HG03378 (cell line): Measurements from ENCODE around the gene SHH.
"Not testable (repeated sequence)": the region's sequence is repeated elsewhere in the genome, so short reads cannot be mapped to it uniquely, and the experiment has no call there.

Experiments
- ATAC-seq: cut with Tn5 transposase; IDR thresholded peaks from one replicate; pipeline ENCODE4 v1.9.1; 2021; ENCODE audit warnings: mild to moderate bottlenecking, moderate library complexity; ENCODE audit not compliant: unreplicated experiment

SHH gene

GRCh38 chr7:155843426-155844018 lies 31.3 kb upstream of the SHH start:
- no peak for ATAC-seq

- no peak for ATAC-seq
These were observed 30.4 kb upstream of the SHH start for GRCh38 chr7:155842496-155843265.

DNA sequence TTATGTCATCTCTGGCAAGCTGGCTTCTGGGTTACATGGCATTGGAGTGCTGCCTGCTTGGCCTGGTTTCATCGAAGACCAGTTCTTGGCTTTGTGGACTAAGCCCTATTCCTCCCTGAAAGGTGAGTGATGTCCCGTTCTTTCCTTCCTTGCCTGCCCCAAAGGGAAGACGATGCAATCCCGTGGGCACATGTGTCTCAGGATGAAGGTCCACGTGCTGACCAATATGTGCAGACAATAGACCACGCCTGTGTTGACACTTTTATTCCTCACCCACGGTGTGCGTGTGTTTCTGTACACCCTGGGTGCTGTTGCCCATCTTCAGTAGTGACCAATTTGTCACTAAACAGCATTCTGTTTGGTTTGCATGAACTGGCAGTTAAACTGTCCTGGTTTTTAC lies 28.6 kb upstream of the SHH start:
- ATAC-seq: no peak

DNA sequence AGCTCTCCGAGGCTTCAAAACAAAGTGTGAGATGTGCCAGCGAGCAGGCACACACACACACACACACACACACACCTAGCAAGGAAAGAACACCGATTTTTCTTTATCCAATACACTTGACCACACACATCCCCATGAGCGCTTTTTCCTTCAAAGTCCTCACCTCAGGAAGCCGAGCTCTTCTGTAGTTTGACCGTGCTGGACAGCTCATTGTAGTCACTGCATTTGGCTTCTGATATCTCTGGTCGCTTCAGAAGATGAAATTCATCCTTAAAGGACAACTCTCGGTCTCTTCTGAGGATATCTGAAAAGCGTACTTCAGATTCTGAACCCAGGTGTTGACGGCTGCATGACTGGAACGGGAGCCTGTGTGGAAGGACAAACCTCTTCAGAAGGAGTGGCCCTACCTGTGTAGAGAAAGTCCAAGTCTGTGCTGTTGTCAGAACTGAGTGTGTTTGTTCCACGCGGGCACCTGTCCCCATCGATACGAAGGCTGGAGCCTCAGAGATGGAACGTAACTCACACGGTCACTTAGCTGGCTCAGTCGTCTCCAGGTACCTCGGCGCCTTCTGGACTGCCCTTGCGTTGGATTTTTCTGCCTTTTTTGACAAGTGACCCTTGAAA lies 28.1 kb upstream of the SHH start:
- no peak for ATAC-seq

GRCh38 chr7:155839461-155839860 lies 27.2 kb upstream of the SHH start:
- ATAC-seq: no peak

GRCh38 chr7:155838312-155838711 lies 26.0 kb upstream of the SHH start:
- not testable (repeated sequence) for ATAC-seq

- no peak for ATAC-seq
These were observed 24.8 kb upstream of the SHH start for GRCh38 chr7:155837126-155837479.

DNA sequence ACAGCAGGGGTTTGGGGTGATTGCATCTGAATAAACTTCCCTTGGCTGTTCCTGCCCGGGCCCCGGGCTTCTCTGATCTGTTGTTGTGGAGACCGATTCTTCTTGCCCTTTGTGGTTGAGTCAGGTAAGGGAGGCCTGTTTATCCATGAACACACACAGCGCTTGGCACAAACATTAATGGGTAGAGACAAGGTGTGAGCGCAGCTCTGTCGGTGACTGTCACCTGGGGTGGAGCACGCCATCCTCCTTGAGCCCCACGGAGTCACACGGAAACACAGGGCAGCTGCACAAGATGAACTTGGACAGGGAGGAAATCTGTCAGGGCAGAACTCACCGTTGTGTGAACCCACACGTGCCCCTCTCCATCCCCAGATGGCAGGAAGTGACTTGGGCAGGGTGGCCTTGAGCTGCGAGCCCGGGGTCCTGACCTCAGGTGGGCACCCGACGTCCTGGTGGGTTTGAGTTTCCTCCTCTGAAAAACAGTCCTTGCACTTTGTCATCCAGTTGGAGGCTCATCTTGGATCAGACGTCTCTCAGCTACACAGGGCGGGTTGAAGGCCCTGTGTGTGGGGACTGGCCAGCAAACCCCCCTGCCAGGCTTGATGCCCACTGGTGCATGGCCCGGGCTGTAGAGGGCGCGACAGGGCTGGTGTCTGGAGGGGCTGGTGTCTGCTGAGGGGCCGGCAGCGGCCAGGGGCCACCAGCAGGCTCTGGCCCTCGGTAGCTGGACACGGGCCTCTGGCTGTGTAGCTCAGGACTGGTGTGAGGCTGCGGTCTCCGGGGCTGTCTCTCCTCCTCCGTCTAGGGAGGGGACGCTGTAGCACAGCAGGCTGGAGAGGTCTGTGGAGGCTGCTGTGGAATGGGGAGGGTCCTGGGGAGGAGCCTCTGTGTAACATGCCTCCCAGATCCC lies 24.2 kb upstream of the SHH start:
- ATAC-seq: no peak

DNA sequence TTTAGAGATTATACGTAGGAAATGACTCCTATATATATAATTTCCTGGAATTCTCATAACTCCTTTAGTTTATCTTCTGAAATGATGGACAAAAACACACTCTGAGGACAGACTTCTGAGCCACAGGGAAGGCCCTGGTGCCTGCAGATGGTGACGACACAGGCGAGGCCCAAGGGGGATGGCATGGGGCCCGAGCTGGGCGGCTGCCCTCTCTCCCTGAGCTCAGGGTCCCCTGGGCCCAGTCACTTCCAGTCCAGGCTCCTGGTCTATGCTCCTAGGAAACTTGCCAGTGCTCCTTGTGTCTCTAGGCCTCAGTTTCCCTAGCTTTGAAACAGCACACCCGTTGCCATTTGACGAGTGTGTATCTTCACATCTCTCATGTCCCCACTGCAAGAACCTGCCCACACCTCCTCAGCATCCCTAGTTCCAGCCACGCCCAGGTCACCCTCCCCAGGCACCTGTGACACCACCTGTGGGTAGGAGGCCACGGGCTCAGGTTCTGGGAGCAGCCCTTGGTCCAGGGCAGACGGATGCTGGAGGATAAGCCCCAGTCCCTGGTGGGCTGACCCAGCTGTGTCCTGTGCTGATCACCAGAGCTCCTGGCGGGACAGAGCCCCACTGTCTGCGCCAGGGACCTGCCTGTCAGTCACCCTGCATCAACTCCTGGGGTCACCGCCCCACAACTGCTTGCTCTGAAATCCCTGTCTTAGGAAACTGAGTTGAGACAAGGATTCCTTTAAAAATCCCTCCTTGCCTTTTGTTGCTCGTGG lies 23.4 kb upstream of the SHH start:
- ATAC-seq: no peak

GRCh38 chr7:155834486-155835048 lies 22.3 kb upstream of the SHH start:
- ATAC-seq: no peak

- ATAC-seq: no peak
These were observed 21.4 kb upstream of the SHH start for GRCh38 chr7:155833651-155834050.

DNA sequence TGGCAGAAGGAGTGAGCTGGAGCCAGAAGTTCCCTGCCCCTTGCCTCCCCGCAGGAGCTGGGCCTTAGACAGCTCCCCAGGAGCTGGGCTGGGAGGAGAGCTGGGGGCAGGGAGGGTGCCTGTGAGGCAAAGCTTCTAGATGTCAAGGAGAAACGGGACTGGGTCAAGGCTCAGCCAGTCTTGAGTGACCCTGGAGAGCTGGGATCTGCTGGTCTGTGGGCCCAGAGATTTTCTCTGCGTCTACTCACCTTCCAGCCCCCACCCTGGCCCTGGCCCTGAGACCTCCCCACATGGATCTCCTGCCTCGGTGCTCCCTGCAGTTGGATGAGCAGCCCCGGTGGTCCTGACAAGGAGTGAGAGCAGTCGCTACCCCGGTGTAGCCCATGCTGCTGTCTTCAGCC lies 20.3 kb upstream of the SHH start:
- no peak for ATAC-seq

- no peak for ATAC-seq
These were observed 19.7 kb upstream of the SHH start for GRCh38 chr7:155831807-155832524.

DNA sequence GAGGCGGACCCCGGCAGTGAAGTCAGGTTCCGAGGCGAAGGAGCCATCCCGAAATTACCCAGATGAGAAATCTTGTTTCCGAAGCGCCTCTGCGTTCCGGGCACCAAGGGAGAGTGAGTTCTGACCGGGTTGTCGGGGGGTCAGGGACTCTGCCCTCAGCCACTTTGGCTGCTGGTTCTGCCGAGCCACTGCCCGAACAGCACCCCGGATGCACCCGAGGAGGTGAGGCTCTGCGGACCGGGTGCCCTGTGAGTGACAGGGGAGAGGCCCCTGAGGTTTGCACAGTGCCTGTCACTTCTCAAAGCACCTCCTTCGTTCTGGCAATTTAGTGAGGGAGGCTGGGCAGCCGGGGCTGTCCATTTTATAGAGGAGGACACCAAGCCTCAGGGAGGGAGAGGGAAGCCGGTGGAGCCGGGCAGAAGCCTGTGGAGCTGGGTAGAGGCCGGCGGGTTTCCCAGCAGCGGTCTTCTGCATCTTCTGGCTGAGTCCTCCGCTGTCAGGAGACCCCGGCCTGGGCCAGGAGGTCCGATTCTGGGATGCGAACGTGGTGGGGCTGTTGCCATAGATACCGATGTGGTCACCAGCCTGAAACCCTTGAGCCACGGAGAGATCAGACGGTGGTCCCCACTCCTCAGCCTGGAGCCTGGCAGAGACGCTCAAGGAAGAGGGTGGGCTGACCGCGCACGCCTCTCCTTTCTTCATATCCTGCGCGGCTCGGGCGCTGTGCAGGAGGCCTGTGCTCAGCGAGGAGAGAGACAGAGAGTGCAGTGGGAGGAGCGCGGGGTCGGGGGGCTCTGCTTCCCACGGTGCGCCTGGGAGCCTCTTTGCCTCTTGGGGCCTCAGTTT lies 18.9 kb upstream of the SHH start:
- ATAC-seq: no peak

DNA sequence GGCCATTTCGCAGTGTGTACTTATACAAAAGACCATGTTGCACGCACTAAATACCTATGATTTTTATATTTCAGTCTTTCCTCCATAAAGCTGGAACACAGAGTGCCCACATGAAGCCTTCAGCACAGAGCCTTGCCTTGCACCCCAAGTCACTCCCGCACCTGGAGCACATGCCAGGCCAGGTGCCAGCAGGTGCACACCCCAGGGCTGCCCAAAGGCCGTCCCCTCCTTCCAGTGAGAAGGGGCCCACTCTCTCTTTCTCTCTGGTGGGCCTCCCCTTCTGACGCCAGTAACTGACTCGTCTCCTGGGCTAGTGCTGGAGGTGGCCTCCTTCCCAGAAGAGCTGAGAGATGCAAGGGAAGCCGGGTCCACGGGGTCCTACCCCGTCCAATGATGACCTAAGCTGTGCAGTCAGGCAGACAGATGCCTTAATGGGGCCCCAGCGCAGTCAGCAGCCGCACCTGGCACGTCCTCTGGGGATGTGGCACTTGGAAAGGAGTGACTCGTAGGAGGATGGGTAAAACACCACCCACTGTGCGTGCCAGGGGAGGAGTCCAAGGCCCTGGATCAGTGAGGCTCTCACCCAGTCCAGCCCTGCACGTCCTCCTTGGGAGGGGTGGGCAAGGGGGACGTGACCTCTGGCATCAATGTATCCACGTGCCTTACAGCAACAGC lies 17.7 kb upstream of the SHH start:
- ATAC-seq: no peak

- no peak for ATAC-seq
These were observed 13.1 kb upstream of the SHH start for GRCh38 chr7:155825336-155825735.

- ATAC-seq: no peak
These were observed 12.1 kb upstream of the SHH start for GRCh38 chr7:155824227-155824886.

DNA sequence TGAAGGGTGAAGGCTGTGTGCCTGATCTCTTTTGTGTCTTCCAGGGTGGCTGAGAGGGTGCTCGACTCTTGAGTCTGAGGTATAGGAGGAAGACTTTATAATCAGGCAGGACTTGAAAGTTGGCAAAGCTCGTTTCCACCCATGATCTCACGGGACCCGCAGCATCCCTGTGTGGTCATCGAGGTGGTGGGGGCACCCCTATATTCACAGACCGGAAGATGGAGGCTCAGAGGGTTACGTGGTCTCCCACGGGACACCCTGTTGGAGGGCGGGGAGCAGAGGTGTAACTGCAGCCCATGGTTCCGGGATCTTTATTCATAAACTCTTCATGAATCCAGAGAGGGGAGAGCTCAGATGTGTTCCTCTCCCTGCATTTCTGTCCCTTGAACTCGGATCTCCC lies 9.6 kb upstream of the SHH start:
- no peak for ATAC-seq
